Middle frontal gyrus (tissue), 1 donor: ENCODE measurements around the gene FUZ.

Source experiments
- DNase-seq: peaks from one replicate; pipeline ENCODE4 v3.0.0-alpha.2; 2015; ENCODE audit warnings: low spot score; ENCODE audit errors: extremely low spot score

FUZ gene

DNA sequence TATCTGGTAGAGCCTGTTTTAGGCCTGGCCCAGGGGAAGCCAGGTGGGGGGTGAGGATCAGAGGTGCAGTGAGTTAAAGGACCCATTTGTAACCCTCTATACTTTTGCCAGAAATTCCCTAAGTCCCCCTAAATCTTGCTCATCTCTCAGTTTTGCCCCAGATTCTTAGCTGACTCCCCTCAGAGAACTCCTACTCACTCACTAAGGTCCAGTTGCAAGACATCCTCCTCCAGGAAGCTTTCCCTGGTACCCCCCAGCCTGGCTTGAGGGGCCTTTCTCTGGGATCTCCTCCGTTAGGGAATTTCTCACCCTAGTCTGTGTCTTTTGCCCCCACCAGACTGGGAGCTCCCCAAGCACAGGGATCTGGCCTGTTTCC, 51.9 kb downstream of the FUZ start:
- no peak for DNase-seq

GRCh38 chr19:49758292-49758691, 54.8 kb downstream of the FUZ start:
- DNase-seq = peak; percentile 39
